Anterior cingulate cortex (tissue), 58 donors: ENCODE results near the gene PCDH9.
A peak's percentile ranks its signal among the peaks of the same experiment; 100 is the strongest.

Experiments used
- DNase-seq, 58 donors: peaks; one replicate each; lab custom pipeline; 2025; lab: John Stamatoyannopoulos, UW

The PCDH9 gene

GRCh38 chr13:67229481-67230403 is at the start of gene PCDH9:
TSS of gene PCDH9 (minus strand) at chr13:67230336. CDS start at chr13:67228440, 1,896 bp downstream.
- DNase-seq = peak in 1 of 58 donors; percentile 52

DNA sequence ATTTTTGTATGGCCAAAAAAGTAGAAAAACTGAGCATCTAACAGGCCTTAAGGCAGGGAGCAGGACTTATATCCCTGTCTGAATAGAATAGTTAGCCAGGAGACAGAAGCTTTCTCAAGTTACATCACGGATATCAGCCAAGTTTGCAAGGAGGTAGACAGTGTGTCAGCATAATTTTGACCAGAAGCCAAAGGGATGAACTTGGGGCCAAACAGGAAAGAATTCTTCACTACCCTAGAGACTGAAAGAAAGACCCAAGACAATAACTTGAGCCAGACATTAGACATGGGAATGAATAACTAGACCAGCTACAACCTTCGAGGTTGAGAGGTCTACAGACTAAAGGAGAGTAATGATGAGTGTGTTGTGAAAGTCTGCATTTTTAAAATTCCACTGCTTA is 48.1 kb upstream of the PCDH9 start:
- DNase-seq = no peak

GRCh38 chr13:67277581-67277980 is 47.4 kb upstream of the PCDH9 start:
- DNase-seq = no peak

GRCh38 chr13:67275351-67275960 is 45.3 kb upstream of the PCDH9 start:
- no peak for DNase-seq

GRCh38 chr13:67273001-67273400 is 42.9 kb upstream of the PCDH9 start:
- no peak for DNase-seq

DNA sequence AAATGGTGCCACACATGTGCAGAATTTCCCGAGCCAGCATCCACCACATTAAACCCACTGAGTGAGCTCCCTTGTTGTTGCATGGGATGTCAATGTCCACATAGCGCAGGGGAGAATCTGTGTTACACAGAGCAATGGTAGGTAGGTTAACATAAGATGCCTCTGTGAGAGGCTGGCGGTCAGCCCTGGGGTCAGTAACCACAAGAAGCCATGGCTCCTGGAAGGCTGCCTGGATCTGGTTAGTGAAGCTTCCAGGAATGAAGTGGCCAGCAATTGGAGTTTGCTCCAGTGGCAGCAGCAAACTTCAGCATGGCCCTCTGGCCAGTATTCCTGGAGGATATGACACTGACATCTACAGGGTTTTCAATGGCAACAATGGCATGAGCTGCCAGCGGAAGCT is 37.0 kb upstream of the PCDH9 start:
- DNase-seq = no peak

GRCh38 chr13:67259208-67259607 is 29.1 kb upstream of the PCDH9 start:
- no peak for DNase-seq

DNA sequence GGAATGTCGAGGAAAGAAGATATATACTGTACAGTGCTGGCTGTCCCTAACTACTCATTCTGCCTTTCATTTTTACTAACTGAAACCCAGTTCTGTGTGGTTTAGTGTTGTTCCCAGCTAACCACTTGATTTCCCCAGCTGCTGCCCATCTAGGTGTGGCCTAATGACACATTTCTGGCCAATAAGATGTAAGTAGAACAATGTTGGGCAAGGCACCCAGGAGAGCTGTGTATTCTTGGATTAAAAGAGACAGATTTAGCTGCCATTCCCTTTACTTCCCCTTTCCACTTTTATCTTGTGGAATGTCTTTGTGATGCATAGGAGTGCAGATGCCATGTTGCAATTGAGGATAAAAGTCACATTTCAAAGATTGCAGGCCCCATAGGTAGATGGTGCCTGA is 28.3 kb upstream of the PCDH9 start:
- no peak for DNase-seq

DNA sequence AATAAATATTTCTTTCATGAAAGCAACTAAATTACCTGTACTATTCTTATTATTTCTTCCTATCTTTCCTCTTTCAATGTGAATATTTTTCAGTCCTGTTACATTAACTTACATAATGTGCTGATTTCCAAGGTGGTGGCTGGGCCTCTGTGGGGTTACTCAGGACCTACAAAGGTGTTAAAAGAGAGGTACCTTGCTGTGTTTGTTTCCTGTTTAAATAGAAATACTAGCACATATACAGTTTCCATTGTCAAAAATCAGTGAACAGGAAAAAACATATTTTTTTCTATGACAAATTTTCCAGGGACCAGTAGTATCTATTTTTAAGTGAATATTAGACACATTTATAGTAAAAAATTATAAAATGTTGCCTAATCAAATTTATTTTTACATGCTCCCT is 8.7 kb upstream of the PCDH9 start:
- no peak for DNase-seq

GRCh38 chr13:67238277-67238859 is 8.2 kb upstream of the PCDH9 start:
- peak in 2 of 58 donors; percentile 12 to 41 for DNase-seq

DNA sequence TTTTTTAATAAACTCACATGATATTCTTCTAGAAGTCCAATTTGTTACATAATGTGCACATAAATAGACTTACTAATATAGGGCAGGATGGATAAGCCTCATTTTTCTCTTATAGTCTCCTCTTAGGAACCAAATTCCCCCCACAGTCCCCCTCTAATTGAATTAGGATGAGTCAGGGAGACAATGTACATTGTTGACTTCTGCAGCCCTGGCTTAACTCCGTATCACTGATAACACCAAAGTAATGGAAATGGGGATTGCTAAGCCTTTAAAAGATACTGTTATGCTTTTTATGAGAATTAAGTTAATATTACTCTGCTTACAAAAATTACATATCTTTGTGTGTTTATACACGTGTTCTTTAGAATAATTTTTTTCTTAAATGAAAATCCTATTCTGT is 5.1 kb upstream of the PCDH9 start:
- DNase-seq = no peak

- no peak for DNase-seq
These were observed 2.2 kb upstream of the PCDH9 start for GRCh38 chr13:67232384-67232783.

- peak in 1 of 58 donors; percentile 54 for DNase-seq
These were observed 1.3 kb upstream of the PCDH9 start for GRCh38 chr13:67231289-67232000.

DNA sequence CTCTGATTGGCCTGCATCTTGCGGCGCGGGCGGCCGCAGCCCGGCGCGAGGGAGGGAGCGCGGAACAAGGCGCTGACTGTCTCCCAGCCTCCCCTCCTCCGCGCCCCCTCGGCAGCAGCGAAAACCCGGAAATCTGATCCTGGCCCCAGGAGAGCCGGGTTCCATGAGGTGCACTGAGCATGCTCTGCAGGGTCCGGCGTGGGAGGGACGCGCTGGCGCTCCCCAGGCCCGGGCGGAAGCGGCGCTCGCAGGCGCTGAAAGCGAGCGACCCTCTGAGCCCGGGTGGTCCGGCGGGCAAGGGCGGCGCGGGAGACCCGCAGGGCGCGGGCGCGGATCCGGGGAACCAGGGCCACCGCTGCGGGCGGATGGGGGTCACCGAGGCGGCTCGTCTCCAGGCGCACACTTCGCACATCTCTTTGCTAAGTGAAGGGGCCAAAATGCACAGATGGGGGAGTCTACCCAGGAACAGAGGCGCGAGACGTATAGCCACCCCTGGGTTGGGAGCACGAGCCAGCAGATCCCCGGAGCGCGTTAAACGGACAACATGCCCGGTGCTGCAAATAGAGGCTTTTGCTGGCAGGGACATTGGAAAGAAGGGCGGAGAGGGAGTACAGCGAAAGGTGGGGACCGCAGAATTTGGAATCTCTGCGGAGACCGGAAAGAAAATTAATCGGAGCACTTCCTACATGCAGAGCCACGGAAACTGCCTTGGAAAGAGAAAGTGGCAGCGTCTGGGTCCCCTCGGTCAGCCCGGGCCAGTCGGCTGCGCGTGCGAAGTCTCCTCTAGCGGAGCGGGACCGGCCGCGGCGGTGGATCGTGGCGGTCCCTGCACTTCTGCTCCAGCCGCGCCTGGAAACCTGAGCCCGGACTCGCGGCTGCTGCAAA is 510 bp upstream of the PCDH9 start:
- DNase-seq = peak; percentile 85 to 99 (median 98)

DNA sequence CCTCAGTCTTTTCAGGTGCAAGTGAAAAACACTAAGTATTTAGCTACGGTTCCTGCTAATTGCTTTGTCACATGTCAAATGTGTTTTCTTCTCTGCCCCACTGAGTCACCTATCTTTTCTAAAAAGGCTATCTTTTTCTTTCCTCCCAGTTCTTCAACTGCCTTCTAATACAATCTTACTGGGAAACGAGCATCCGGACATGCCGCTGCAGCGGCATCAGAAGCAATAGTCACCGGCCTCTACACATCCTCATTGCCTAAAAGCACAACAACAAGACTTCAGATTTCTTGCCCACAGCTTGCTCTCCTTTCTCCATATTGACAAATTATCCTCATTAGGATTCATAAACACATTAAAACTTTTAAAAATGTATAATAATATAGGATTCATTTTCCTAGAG is 1.2 kb downstream of the PCDH9 start:
- DNase-seq = no peak

- DNase-seq = peak in 2 of 58 donors; percentile 30 to 34
These were observed 2.1 kb downstream of the PCDH9 start for GRCh38 chr13:67228031-67228430.

- DNase-seq = no peak
These were observed 2.8 kb downstream of the PCDH9 start for GRCh38 chr13:67227131-67227983.

- DNase-seq = no peak
These were observed 3.4 kb downstream of the PCDH9 start for GRCh38 chr13:67226696-67227095.
